Hematopoietic multipotent progenitor cell treated with erythropoietin and hydrocortisone succinate and interleukin-3 and kit ligand, for 8 days (in vitro differentiated cells): Measurements from ENCODE around the gene KCTD12.
"Not testable (repeated sequence)": the region's sequence is repeated elsewhere in the genome, so short reads cannot be mapped to it uniquely, and the experiment has no call there.

Experiments
- DNase-seq: peaks from one replicate; pipeline ENCODE4 v3.0.0-alpha.2; 2015

Gene KCTD12

GRCh38 chr13:76886292-76887075, at the start of gene KCTD12:
Gene KCTD12, minus strand, starts transcription at chr13:76886405. Its CDS starts 257 bp downstream, at chr13:76886148.
- DNase-seq: peak; percentile 64

DNA sequence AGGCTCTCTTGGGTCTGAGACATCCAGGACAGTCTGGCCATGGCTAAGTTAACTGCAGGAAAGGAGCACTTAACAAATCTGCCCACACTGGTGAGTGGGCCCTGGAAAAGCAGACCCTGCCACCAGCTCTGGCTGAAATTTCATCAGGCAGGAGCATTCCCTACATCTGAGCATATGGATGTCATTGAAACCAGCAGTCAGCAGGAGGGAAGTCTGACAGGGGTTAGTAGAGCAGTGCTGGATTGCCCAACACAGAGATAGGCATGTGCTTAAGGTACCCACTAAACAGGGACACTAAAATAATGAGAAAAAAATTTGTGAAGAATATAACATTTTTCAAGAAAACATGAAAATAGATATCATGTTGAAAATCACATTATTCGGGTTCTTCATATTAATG, 48.5 kb upstream of the KCTD12 start:
- DNase-seq: no peak

DNA sequence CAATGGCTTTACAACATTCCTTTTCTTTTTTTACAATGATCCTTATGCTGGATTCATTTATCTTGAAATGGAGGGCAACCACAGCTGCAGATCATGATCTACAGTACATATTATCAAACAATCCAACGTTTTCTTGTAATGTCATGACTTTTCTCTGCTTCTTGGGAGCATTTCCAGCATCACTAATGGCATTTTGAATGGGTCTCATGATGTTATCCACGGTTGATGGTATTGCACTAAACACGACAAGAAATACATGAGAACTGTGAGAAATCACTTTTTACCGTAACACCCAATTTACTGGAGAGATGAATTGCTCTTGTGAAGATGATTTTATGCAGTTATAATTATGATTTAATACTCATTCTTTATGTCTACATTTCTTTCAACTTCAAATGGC, 45.9 kb upstream of the KCTD12 start:
- DNase-seq: no peak

- DNase-seq: no peak
These were observed 43.7 kb upstream of the KCTD12 start for GRCh38 chr13:76929851-76930374.

- no peak for DNase-seq
These were observed 43.1 kb upstream of the KCTD12 start for GRCh38 chr13:76929320-76929719.

DNA sequence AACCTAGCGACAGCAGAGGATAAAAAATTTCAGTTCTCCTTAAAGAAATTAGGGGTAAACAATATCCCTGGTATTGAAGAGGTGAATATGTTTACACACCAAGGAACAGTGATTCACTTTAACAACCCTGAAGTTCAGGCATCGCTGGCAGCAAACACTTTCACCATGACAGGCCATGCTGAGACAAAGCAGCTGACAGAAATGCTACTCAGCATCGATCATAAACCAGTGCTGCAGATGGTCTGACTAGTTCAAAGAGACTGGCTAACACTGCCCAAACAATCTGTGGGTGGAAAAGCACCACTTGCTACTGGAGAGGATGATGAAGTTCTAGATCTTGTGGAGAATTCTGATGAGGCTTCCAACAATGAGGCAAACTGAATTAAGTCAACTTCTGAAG, 42.3 kb upstream of the KCTD12 start:
- no peak for DNase-seq

- no peak for DNase-seq
These were observed 41.8 kb upstream of the KCTD12 start for GRCh38 chr13:76927955-76928354.

DNA sequence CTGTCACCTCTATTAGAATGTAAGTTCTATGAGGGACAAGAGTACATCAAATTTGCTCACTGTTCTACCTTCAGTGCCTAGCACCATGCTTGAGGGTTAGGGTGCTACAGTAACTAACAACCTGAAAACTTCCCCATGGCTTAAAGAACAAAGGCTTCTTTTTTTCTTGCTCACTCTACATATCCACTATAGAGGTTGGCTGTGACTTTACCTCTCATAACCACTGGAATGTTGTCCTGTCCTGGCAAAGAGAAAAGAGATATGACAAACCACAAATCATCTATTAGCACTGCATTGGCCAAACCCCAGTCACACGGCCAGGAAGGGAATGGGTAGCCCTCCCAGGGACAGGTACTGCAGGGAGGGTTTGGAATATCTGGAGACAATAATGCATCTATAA, 38.9 kb upstream of the KCTD12 start:
- no peak for DNase-seq

- no peak for DNase-seq
These were observed 35.3 kb upstream of the KCTD12 start for GRCh38 chr13:76921516-76921915.

DNA sequence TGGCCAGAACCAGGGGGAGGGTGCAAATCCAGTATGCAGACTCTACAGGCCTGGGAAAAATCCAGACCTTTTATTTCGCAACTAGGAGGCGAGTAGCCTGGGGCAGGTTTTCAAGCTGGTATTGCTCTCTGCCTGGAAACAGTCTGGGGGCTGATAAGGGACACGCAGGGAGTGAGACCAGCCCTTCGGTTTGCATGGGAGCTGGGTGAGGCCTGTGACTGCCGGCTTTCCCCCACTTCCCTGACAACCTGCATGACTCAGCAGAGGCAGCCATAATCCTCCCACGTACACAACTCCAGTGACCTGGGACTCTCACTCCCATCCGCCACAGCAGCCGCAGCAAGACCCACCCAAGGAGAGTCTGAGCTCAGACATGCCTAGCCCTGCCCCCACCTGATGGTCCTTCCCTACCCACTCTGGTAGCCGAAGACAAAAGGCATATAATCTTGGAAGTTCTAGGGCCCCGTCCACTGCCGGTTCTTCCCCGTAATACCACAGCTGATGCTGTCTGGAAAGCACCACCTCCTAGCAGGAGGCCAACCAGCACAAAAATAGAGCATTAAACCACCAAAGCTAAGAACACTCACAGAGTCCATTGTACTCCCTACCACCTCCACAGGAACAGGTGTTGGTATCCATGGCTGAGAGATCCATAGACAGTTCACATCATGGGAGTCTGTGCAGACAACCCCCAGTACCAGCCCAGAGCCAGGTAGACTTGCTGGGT, 31.7 kb upstream of the KCTD12 start:
- DNase-seq: peak; percentile 30

- DNase-seq: no peak
These were observed 30.9 kb upstream of the KCTD12 start for GRCh38 chr13:76917095-76917494.

DNA sequence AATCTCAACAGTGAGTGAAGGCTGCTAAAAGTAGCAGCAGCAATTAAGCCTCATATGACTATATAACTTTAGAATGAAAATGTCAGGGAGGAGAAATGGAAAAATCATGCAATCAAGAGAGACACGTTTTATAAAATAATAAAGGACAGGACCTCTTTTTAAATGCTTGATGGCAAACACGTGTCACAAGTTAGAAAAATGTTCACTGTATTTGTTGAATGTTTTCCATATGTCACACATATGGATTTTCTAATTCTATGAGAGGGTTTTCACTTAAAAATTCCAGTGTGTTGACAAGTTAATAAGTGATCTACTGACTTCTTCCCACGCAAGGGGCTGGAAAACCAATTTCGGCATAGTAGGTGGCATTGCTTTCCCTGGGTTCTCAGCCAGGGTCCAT, 27.7 kb upstream of the KCTD12 start:
- no peak for DNase-seq

DNA sequence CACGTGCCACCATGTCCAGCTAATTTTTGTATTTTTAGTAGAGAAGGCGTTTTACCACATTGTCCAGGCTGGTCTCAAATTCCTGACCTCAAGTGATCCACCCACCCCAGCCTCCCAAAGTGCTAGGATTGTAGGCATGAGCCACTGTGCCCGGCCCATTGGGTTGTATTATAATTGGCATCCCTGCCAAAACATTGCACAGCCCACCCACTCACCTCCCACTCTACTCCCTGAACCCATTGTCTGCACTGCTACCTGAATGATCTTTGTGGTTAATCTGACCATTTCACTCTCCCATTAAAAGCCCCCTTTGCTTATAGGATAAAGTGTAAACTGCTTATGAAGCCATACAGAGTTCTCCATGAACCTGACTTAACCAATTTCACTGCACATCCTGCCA, 26.3 kb upstream of the KCTD12 start:
- no peak for DNase-seq

DNA sequence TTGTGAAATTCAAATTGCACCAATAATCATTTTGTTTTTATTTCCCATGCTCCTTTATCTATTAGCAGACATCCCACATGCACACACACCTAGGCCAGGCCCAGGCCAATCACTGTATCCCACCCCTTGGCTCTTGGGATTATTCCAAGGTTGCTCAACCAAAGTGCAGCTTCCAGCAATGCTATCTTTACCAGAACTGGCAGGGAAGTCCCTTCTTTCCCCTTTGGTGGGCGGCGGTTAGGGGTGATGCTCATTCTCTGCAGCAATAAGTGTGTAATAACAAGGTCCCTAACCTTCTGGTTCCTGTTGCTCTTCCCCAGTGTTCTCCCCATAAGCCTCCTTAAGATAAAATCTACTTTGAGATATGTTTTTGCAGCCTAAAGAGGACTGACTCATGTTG, 18.3 kb upstream of the KCTD12 start:
- DNase-seq: no peak

GRCh38 chr13:76903544-76904162, 17.4 kb upstream of the KCTD12 start:
- DNase-seq: peak; percentile 75

DNA sequence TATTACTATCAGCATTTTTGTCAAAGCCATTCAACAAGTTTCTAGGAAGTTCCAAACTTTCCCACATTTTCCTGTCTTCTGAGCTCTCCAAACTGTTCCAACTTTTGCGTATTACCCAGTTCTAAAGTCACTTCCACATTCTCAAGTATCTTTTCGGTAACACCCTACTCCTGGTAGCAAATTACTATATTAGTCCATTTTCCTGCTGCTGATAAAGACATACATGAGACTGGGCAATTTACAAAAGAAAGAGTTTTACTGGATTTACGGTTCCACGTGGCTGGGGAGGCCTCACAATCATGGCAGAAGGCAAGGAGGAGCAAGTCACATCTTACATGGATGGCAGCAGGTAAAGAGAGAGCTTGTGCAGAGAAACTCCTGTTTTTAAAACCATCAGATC, 12.9 kb upstream of the KCTD12 start:
- DNase-seq: not testable (repeated sequence)

GRCh38 chr13:76897171-76897570, 11.0 kb upstream of the KCTD12 start:
- not testable (repeated sequence) for DNase-seq

DNA sequence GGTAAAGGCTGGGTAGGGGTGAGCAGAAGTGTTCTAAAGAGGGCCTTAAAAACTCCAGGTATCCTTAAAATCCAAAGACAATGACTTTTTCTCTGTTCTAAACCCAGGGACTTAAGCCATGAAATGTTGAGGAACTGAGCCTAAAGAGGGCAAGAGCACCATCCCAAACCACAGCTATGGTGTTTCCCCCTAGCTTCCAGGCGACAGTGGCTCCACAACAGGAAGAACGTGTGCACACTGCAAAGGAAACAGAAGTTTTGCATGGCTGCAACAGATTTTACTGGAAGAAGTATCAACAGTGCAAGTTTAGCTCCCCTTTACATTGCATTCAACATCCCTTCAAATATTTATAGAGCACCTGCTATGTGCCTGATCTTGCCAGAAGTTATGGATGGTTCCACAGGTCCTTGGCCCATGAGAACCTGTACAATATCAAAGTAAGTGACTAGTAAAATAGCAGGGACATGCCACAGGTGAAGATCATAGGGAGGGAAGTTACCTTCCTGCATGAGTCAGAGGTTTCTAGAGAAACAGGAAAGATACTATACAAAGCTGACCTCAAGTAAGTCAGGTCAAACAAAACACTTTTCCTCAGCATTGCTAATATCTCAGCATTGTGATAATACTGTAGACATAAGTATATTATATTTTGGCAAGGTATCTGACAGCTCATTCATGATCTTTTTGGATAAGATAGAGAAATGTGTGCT, 8.4 kb upstream of the KCTD12 start:
- DNase-seq: no peak

DNA sequence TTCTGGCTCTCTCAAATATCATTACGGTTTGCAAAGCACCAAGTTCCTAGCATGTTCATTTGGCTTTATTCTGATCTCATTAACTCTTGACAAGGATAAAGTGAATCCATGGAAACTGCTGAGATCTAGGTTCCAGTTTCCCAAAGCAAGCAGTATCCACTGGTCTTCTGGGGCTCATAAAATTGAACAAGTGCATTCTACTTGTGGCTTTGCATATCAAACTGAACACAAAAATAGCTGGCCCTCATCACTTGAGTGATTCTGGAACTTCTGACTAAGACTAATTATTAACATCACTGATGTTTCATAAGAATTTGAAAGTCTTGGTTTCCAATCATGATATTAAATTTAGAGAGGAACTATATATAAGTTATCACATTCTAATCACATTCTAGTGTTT, 6.3 kb upstream of the KCTD12 start:
- DNase-seq: no peak

- DNase-seq: no peak
These were observed 3.8 kb upstream of the KCTD12 start for GRCh38 chr13:76890021-76890420.

- no peak for DNase-seq
These were observed 3.0 kb upstream of the KCTD12 start for GRCh38 chr13:76889254-76889653.

DNA sequence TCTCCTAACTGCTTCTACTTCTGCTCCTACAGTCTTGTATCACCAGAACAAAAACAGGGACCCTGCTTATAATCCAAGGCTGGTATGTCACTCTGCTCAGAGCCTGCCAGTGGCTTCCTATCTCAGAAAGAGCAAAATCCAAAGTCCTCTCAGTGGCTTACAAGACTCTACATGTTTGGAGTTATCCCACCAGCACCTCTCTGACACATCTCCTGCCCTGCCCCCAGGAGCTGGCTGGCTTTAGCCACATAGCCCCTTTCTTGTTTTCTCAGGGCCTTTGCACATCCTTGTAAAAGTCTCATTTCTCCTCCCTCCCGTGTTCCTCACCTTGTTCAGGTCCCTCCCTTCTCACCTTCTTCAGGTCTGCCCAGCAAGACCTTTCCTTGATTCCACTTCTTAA, 2.2 kb upstream of the KCTD12 start:
- no peak for DNase-seq

GRCh38 chr13:76887076-76887563, 915 bp upstream of the KCTD12 start:
- no peak for DNase-seq
